A549 treated with Mapracorat at 1 μM for 4 hours (cell line): Measurements from ENCODE around the gene CARD18. TPM values are rescaled to one million over a fixed set of nuclear protein-coding genes. Genes with fewer than 3 reads are reported as not detected.

ENCODE experiments used
- total RNA-seq: library from RNA; stranded (reverse); fragments of 200-300 nt; extraction: Qiagen RNA extraction; gene quantifications from 5 replicates; pipeline ENCODE4 v1.2.3, GENCODE V29; 2022

The CARD18 gene, protein sequence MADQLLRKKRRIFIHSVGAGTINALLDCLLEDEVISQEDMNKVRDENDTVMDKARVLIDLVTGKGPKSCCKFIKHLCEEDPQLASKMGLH
- not detected in 5 replicates for total RNA-seq

GRCh38 chr11:105139669-105140068, at the start of gene CARD18:
TSS of gene CARD18 (minus strand) at chr11:105139769. CDS start at chr11:105139726, 43 bp downstream.

Other genes with a start within 250 kb of the CARD18 start
- not detected in 5 replicates for gene CASP12, start 241.3 kb downstream of the CARD18 start, total RNA-seq
- 3.5 to 6.9 TPM (median 4.7 TPM) in 5 replicates for gene CASP4, start 171.2 kb downstream of the CARD18 start, total RNA-seq
- not detected in 5 replicates for gene CASP5, start 116.6 kb downstream of the CARD18 start, total RNA-seq
- gene CASP1, start 104.6 kb downstream of the CARD18 start, total RNA-seq: 0.45 to 1.0 TPM (median 0.57 TPM) in 3 of 5 replicates, not detected in the others
- not detected in 5 replicates for gene CARD16, start 94.4 kb downstream of the CARD18 start, total RNA-seq